Left lung (tissue), 10 donors: ENCODE measurements around the gene TUBB4B. TPM values are rescaled to one million over a fixed set of nuclear protein-coding genes. Genes with fewer than 3 reads are reported as not detected.
"Not testable (repeated sequence)": the region's sequence is repeated elsewhere in the genome, so short reads cannot be mapped to it uniquely, and the experiment has no call there.

Experiments used
- ATAC-seq: fragments of 200-7000 bp; cut with Tn5 transposase; one replicate; pipeline ENCODE4 v1.9.1; 2020; ENCODE audit warnings: moderate library complexity
- DNase-seq, 4 donors: peaks; one replicate each; pipeline ENCODE4 v3.0.0-alpha.2; 2013 to 2020
- H3K27ac ChIP-seq, 2 donors: fragments of 200-600 bp; sonication (generic) in 1 of 2; one replicate each; pipeline versions ENCODE4 v1.5.0 to v1.8.0; 2020 to 2021
- H3K27me3 ChIP-seq, 2 donors: fragments of 200-600 bp; sonication (generic) in 1 of 2; one replicate each; pipeline versions ENCODE4 v1.5.0 to v1.8.0; 2020 to 2021
- H3K36me3 ChIP-seq, 2 donors: fragments of 200-600 bp; sonication (generic) in 1 of 2; one replicate each; pipeline versions ENCODE4 v1.5.0 to v1.8.0; 2020 to 2021
- H3K4me1 ChIP-seq, 2 donors: fragments of 200-600 bp; one replicate each; pipeline ENCODE4 v1.8.0; 2021
- H3K4me3 ChIP-seq, 2 donors: fragments of 200-600 bp; sonication (generic) in 1 of 2; one replicate each; pipeline versions ENCODE4 v1.5.0 to v1.8.0; 2020 to 2021; ENCODE audit warnings: mild to moderate bottlenecking in 1 of 2
- H3K9me3 ChIP-seq, 2 donors: fragments of 200-600 bp; sonication (generic) in 1 of 2; one replicate each; pipeline versions ENCODE4 v1.5.0 to v1.8.0; 2020 to 2021
- CTCF ChIP-seq, 2 donors: fragments of 200-600 bp; sonication (generic) in 1 of 2; IDR thresholded peaks; one replicate each; pipeline versions ENCODE4 v1.5.0 to v1.8.0; 2021; ENCODE audit warnings: antibody characterized with exemption in 2 of 2
- intact Hi-C, 2 donors: fragments of 100-400 bp; cut with DNase I; formaldehyde crosslinking; loops; one replicate each; pipeline versions ENCODE4 v1.11.2 to v1.14.2; 2022
- polyA plus RNA-seq, 6 donors: library from polyadenylated mRNA; unstranded; fragments of 120-200 nt; gene quantifications; one replicate each; pipeline ENCODE4 v1.2.1, GENCODE V29; 2013; ENCODE audit not compliant: insufficient read length in 6 of 6
- total RNA-seq, 2 donors: library from RNA; stranded (reverse); fragmentation: NEBNext Ultra II Directional; extraction: Animal tissue kit (Norgen Biotek cat#: 25700); gene quantifications; one replicate each; pipeline ENCODE4 v1.2.1, GENCODE V29; 2021
- donor health status: DM: no; HTN: yes; CAD: no.
- donor health status: DM: no; HTN: no; CAD: no.

Gene TUBB4B
- total and polyA plus RNA-seq, 8 donors, result 196 to 337 (median 248) TPM

DNA sequence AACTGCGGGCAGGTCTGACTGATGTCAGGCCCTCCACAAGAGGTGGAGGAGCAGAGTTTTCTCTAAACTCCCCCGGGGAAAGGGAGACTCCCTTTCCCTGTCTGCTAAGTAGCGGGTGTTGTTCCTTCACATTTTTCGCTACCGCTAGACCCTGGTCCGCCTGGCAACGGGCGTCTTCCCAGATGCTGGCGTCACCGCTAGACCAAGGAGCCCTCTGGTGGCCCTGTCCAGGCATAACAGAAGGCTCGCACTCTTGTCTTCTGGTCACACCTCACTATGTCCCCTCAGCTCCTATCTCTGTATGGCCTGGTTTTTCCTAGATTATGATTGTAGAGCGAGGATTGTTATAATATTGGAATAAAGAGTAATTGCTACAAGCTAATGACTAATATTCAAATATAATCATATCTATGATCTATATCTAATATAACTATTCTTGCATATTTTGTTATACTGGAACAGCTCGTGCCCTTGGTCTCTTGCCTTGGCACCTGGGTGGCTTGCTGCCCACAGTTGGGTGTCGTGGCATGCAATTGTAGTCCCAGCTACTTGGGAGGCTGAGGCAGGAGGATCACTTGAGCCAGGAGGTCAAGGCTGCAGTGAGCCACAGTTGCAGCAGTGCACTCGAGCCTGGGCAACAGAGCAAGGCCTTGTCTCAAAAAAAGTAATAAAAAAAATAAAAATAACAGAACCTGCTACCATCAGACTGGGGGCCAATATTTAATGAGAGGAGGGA lies 21.3 kb downstream of the TUBB4B start:
- H3K4me3 ChIP-seq, H3K9me3 ChIP-seq, intact Hi-C loops, H3K27me3 ChIP-seq, DNase-seq, H3K27ac ChIP-seq, H3K4me1 ChIP-seq: not testable (repeated sequence)
- ATAC-seq, result peak; percentile 27
- peak; percentile 50 to 52 for TF ChIP-seq CTCF (IDR thresholded peaks at IDR 0.05)
- H3K36me3 ChIP-seq, result peaks cover 0 to 56% of the 10 kb centered on the region in 2 donors

GRCh38 chr9:137262909-137263285 lies 21.8 kb downstream of the TUBB4B start:
- Histone ChIP-seq H3K4me1 (peaks cover 2 to 5% of the 10 kb centered on the region in 2 donors), H3K27ac (no peak overlapping the region), H3K4me3 (no peak overlapping the region), H3K36me3 (peaks cover 0 to 59% of the 10 kb centered on the region in 2 donors), H3K9me3 (no peaks in the 10 kb centered on the region), H3K27me3 (no peaks in the 10 kb centered on the region)
- no peak for TF ChIP-seq CTCF (IDR thresholded peaks at IDR 0.05)
- intact Hi-C loops, result no loop called here
- no peak for DNase-seq
- ATAC-seq, result no peak

GRCh38 chr9:137263506-137263905 lies 22.4 kb downstream of the TUBB4B start:
- Histone ChIP-seq H3K4me3 (no peak overlapping the region), H3K27ac (no peak overlapping the region), H3K4me1 (peaks cover 8 to 12% of the 10 kb centered on the region in 2 donors), H3K27me3 (no peaks in the 10 kb centered on the region), H3K36me3 (peaks cover 0 to 56% of the 10 kb centered on the region in 2 donors), H3K9me3 (no peaks in the 10 kb centered on the region)
- intact Hi-C loops, result no loop called here
- TF ChIP-seq CTCF (IDR thresholded peaks at IDR 0.05), result no peak
- ATAC-seq, result no peak
- no peak for DNase-seq

- peaks cover 0 to 54% of the 10 kb centered on the region in 2 donors for H3K36me3 ChIP-seq
- H3K9me3 ChIP-seq, result no peaks in the 10 kb centered on the region
- ATAC-seq, result no peak
Measured at GRCh38 chr9:137264067-137264466, 23.0 kb downstream of the TUBB4B start.

More at GRCh38 chr9:137264067-137264466, 23.0 kb downstream of the TUBB4B start:
- Histone ChIP-seq H3K4me3 (no peak overlapping the region), H3K27me3 (no peaks in the 10 kb centered on the region), H3K4me1 (peaks cover 13 to 17% of the 10 kb centered on the region in 2 donors), H3K27ac (no peak overlapping the region)
- intact Hi-C loops, result no loop called here
- no peak for TF ChIP-seq CTCF (IDR thresholded peaks at IDR 0.05)
- DNase-seq, result no peak
